GM19455 (cell line): ENCODE data around the gene MYO10.

Experiments used
- ATAC-seq: cut with Tn5 transposase; IDR thresholded peaks from one replicate; pipeline ENCODE4 v1.9.1; 2021; ENCODE audit not compliant: unreplicated experiment

MYO10 gene

GRCh38 chr5:16943846-16944678 lies 8.0 kb upstream of the MYO10 start:
- no peak for ATAC-seq

GRCh38 chr5:16937503-16938161 lies 1.5 kb upstream of the MYO10 start:
- ATAC-seq, result no peak

- no peak for ATAC-seq
Observed at GRCh38 chr5:16936989-16937438, 926 bp upstream of the MYO10 start.

GRCh38 chr5:16935231-16936149 lies 598 bp downstream of the MYO10 start:
- ATAC-seq, result peak; percentile 57

GRCh38 chr5:16934677-16935153 lies 1.4 kb downstream of the MYO10 start:
- ATAC-seq, result no peak

- no peak for ATAC-seq
Observed at GRCh38 chr5:16934123-16934522, 2.0 kb downstream of the MYO10 start.

- no peak for ATAC-seq
Observed at GRCh38 chr5:16933337-16933736, 2.8 kb downstream of the MYO10 start.

GRCh38 chr5:16932401-16932800 lies 3.7 kb downstream of the MYO10 start:
- ATAC-seq, result no peak

GRCh38 chr5:16931334-16932110 lies 4.6 kb downstream of the MYO10 start:
- ATAC-seq, result no peak

- no peak for ATAC-seq
Observed at GRCh38 chr5:16930496-16930895, 5.6 kb downstream of the MYO10 start.

GRCh38 chr5:16929831-16930230 lies 6.3 kb downstream of the MYO10 start:
- no peak for ATAC-seq

- ATAC-seq, result no peak
Observed at GRCh38 chr5:16929347-16929746, 6.7 kb downstream of the MYO10 start.

GRCh38 chr5:16927613-16928012 lies 8.5 kb downstream of the MYO10 start:
- no peak for ATAC-seq

- ATAC-seq, result no peak
Observed at GRCh38 chr5:16926417-16926816, 9.7 kb downstream of the MYO10 start.

GRCh38 chr5:16924206-16924605 lies 11.9 kb downstream of the MYO10 start:
- ATAC-seq, result no peak

GRCh38 chr5:16922430-16922829 lies 13.7 kb downstream of the MYO10 start:
- ATAC-seq, result no peak

- no peak for ATAC-seq
Observed at GRCh38 chr5:16921211-16921610, 14.9 kb downstream of the MYO10 start.

GRCh38 chr5:16920109-16920816 lies 15.8 kb downstream of the MYO10 start:
- ATAC-seq, result no peak

GRCh38 chr5:16918891-16919671 lies 17.0 kb downstream of the MYO10 start:
- ATAC-seq, result no peak
